ENCODE measurements around the gene MRTFA.

The MRTFA gene

GRCh38 chr22:40468616-40469015, 167.9 kb downstream of the MRTFA start:
- Histone ChIP-seq H3K27ac (ENCODE audit: low read length) (no peak overlapping the region), H3K36me3 (ENCODE audit: control insufficient read depth in 1 of 2, insufficient read depth in 2 of 2, low read length in 2 of 2) (no peaks in the 10 kb centered on the region), H3K9me3 (ENCODE audit: control insufficient read depth in 1 of 2, low read length in 2 of 2) (no peaks in the 10 kb centered on the region), H3K27me3 (ENCODE audit: low read depth, low read length) (no peaks in the 10 kb centered on the region), H3K4me3 (ENCODE audit: low read depth in 1 of 2, low read length in 2 of 2) (no peak overlapping the region), H3K4me1 (ENCODE audit: control insufficient read depth in 1 of 2, insufficient read depth in 2 of 2, low read length in 2 of 2) (no peaks in the 10 kb centered on the region)

DNA sequence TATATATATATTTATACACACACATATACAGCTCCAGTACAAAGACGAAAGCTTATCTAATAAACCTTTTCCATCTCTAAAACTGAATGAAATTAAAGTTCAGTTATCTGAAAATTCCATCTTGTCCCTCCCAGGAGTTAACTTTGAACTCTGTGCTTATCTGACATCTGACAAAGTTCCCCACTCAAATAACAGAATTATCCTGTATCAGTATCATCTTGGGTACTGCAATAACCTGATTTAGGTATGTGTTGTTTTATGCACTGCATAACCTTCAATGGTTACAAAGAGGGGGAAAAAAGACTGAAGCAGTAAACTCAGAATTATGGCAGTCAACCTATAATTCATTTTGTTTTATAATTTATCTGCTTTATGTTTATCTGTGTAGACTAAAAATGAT, 169.5 kb downstream of the MRTFA start:
- Histone ChIP-seq H3K27me3 (ENCODE audit: low read depth, low read length) (no peaks in the 10 kb centered on the region), H3K4me1 (ENCODE audit: control insufficient read depth in 1 of 2, insufficient read depth in 2 of 2, low read length in 2 of 2) (no peaks in the 10 kb centered on the region), H3K27ac (ENCODE audit: low read length) (no peak overlapping the region), H3K9me3 (ENCODE audit: control insufficient read depth in 1 of 2, low read length in 2 of 2) (no peaks in the 10 kb centered on the region), H3K36me3 (ENCODE audit: control insufficient read depth in 1 of 2, insufficient read depth in 2 of 2, low read length in 2 of 2) (peaks cover 0 to 4% of the 10 kb centered on the region in 2 donors), H3K4me3 (ENCODE audit: low read depth in 1 of 2, low read length in 2 of 2) (no peak overlapping the region)

GRCh38 chr22:40463683-40464082, 172.8 kb downstream of the MRTFA start:
- peak overlapping the region; percentile 43 for H3K27ac ChIP-seq (ENCODE audit: low read length)
- H3K4me3 ChIP-seq (ENCODE audit: low read depth in 1 of 2, low read length in 2 of 2) = peak overlapping the region; percentile 32 to 60
- H3K27me3 ChIP-seq (ENCODE audit: low read depth, low read length) = no peaks in the 10 kb centered on the region
- peaks cover 0 to 4% of the 10 kb centered on the region in 2 donors for H3K36me3 ChIP-seq (ENCODE audit: control insufficient read depth in 1 of 2, insufficient read depth in 2 of 2, low read length in 2 of 2)
- H3K4me1 ChIP-seq (ENCODE audit: control insufficient read depth in 1 of 2, insufficient read depth in 2 of 2, low read length in 2 of 2) = no peaks in the 10 kb centered on the region
- H3K9me3 ChIP-seq (ENCODE audit: control insufficient read depth in 1 of 2, low read length in 2 of 2) = no peaks in the 10 kb centered on the region

- Histone ChIP-seq H3K36me3 (ENCODE audit: control insufficient read depth in 1 of 2, insufficient read depth in 2 of 2, low read length in 2 of 2) (peaks cover 0 to 4% of the 10 kb centered on the region in 2 donors), H3K4me1 (ENCODE audit: control insufficient read depth in 1 of 2, insufficient read depth in 2 of 2, low read length in 2 of 2) (no peaks in the 10 kb centered on the region), H3K9me3 (ENCODE audit: control insufficient read depth in 1 of 2, low read length in 2 of 2) (no peaks in the 10 kb centered on the region), H3K27me3 (ENCODE audit: low read depth, low read length) (no peaks in the 10 kb centered on the region), H3K27ac (ENCODE audit: low read length) (peak overlapping the region; percentile 43), H3K4me3 (ENCODE audit: low read depth in 1 of 2, low read length in 2 of 2) (peak overlapping the region; percentile 32 to 60)
These were observed 173.4 kb downstream of the MRTFA start for GRCh38 chr22:40463017-40463631.

DNA sequence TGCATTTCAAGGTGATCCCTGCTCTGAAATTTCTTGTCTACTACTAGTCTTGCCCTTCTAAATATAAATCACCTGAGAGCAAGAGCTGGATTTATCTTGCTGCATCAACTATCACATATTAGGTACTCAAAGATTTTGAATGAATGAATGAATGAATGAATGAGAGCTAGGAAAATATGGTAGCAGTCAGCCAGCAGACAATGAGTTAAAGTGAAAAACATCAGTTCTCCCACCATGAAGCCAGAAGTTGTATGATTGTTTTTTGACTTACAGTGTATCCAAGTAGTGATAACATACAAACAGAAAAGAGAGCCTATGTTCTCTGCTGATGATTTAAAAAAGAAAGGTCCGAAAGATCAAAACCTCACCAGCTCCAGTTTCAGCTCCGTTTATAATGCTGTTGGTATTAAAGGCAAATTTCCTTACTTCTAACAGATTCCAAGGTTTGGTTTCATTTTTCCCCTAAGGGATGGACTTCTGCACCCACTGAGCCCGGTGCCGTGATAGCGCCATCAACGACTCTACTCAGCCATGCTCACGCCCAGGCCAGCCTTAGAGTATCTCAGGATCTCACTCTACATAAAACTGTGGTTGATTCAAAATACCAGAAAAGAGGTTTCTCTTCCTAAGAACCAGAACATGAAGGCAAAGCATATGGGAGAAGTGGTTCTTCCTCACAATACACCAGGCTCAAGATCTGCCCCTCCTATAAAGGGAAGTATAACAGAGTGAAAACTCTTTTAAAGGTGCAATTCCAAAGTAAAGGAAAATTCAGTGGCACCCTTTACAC, 174.1 kb downstream of the MRTFA start:
- peak overlapping the region; percentile 43 for H3K27ac ChIP-seq (ENCODE audit: low read length)
- peaks cover 0 to 4% of the 10 kb centered on the region in 2 donors for H3K36me3 ChIP-seq (ENCODE audit: control insufficient read depth in 1 of 2, insufficient read depth in 2 of 2, low read length in 2 of 2)
- no peaks in the 10 kb centered on the region for H3K4me1 ChIP-seq (ENCODE audit: control insufficient read depth in 1 of 2, insufficient read depth in 2 of 2, low read length in 2 of 2)
- peak overlapping the region; percentile 32 to 60 for H3K4me3 ChIP-seq (ENCODE audit: low read depth in 1 of 2, low read length in 2 of 2)
- no peaks in the 10 kb centered on the region for H3K9me3 ChIP-seq (ENCODE audit: control insufficient read depth in 1 of 2, low read length in 2 of 2)
- H3K27me3 ChIP-seq (ENCODE audit: low read depth, low read length) = no peaks in the 10 kb centered on the region

DNA sequence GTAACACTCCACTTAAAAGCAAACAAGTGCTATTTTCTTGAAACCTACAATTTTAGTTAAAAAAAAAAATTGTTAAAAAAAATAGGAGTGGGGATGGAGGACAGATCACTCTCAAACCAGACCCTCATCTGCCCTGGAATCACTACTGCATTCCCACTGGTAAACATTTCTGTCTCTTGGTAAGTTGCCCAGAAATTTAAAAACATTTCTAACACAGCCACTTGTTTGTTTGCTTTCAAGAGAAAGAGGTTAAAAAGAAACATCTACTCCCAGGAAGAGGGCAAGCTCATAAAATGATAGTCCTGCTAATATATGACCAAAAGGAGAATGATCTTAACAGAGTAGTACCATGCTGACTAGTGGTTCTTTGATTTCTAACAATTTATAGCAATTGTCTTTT, 182.8 kb downstream of the MRTFA start:
- H3K36me3 ChIP-seq (ENCODE audit: control insufficient read depth in 1 of 2, insufficient read depth in 2 of 2, low read length in 2 of 2) = no peaks in the 10 kb centered on the region
- peaks cover 13 to 33% of the 10 kb centered on the region in 2 donors for H3K4me1 ChIP-seq (ENCODE audit: control insufficient read depth in 1 of 2, insufficient read depth in 2 of 2, low read length in 2 of 2)
- H3K27me3 ChIP-seq (ENCODE audit: low read depth, low read length) = no peaks in the 10 kb centered on the region
- no peak overlapping the region for H3K4me3 ChIP-seq (ENCODE audit: low read depth in 1 of 2, low read length in 2 of 2)
- no peaks in the 10 kb centered on the region for H3K9me3 ChIP-seq (ENCODE audit: control insufficient read depth in 1 of 2, low read length in 2 of 2)
- H3K27ac ChIP-seq (ENCODE audit: low read length) = no peak overlapping the region

DNA sequence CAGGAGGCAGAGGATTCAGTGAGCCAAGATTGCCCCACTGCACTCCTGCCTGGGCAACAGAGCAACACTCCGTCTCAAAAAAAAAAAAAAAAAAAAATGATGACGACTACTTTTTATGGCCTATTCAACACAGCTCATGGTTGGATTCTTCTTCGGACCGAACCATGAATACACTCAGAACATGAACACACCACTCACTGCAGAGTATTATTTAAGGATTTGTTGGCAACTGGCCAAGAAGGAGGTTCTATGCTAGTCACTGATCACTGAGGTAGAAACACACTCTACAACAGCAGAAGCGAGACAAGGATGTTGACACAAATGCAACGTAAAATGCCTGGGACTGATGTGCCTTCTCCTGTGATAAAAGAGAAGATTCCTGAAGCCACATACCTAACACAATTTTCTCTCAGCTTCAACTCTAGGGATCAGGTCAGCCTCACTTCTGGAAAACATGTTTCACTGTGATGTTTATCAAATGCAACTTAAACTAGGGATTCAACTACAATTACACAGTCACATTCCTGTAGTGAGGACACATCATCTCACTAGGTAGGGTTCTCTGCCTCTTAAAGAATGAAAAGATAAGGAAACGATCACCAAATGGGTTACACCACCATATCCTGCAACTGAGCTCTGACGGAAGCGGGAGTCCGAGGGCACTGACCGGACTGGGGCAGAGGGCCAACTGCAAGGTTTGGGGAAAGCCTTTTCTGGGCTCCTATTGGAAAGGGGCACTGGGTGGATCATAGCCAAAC, 183.6 kb downstream of the MRTFA start:
- Histone ChIP-seq H3K27ac (ENCODE audit: low read length) (no peak overlapping the region), H3K9me3 (ENCODE audit: control insufficient read depth in 1 of 2, low read length in 2 of 2) (no peaks in the 10 kb centered on the region), H3K36me3 (ENCODE audit: control insufficient read depth in 1 of 2, insufficient read depth in 2 of 2, low read length in 2 of 2) (no peaks in the 10 kb centered on the region), H3K4me3 (ENCODE audit: low read depth in 1 of 2, low read length in 2 of 2) (no peak overlapping the region), H3K4me1 (ENCODE audit: control insufficient read depth in 1 of 2, insufficient read depth in 2 of 2, low read length in 2 of 2) (peaks cover 13 to 34% of the 10 kb centered on the region in 2 donors), H3K27me3 (ENCODE audit: low read depth, low read length) (no peaks in the 10 kb centered on the region)

GRCh38 chr22:40451210-40451609, 185.3 kb downstream of the MRTFA start:
- Histone ChIP-seq H3K27me3 (ENCODE audit: low read depth, low read length) (no peaks in the 10 kb centered on the region), H3K36me3 (ENCODE audit: control insufficient read depth in 1 of 2, insufficient read depth in 2 of 2, low read length in 2 of 2) (no peaks in the 10 kb centered on the region), H3K4me1 (ENCODE audit: control insufficient read depth in 1 of 2, insufficient read depth in 2 of 2, low read length in 2 of 2) (peaks cover 13 to 34% of the 10 kb centered on the region in 2 donors), H3K4me3 (ENCODE audit: low read depth in 1 of 2, low read length in 2 of 2) (no peak overlapping the region), H3K27ac (ENCODE audit: low read length) (no peak overlapping the region), H3K9me3 (ENCODE audit: control insufficient read depth in 1 of 2, low read length in 2 of 2) (no peaks in the 10 kb centered on the region)

- peaks cover 13 to 34% of the 10 kb centered on the region in 2 donors for H3K4me1 ChIP-seq (ENCODE audit: control insufficient read depth in 1 of 2, insufficient read depth in 2 of 2, low read length in 2 of 2)
- H3K27ac ChIP-seq (ENCODE audit: low read length) = no peak overlapping the region
- no peaks in the 10 kb centered on the region for H3K27me3 ChIP-seq (ENCODE audit: low read depth, low read length)
- H3K36me3 ChIP-seq (ENCODE audit: control insufficient read depth in 1 of 2, insufficient read depth in 2 of 2, low read length in 2 of 2) = no peaks in the 10 kb centered on the region
- no peaks in the 10 kb centered on the region for H3K9me3 ChIP-seq (ENCODE audit: control insufficient read depth in 1 of 2, low read length in 2 of 2)
- no peak overlapping the region for H3K4me3 ChIP-seq (ENCODE audit: low read depth in 1 of 2, low read length in 2 of 2)
These were observed 185.9 kb downstream of the MRTFA start for GRCh38 chr22:40450616-40451015.

- H3K36me3 ChIP-seq (ENCODE audit: control insufficient read depth in 1 of 2, insufficient read depth in 2 of 2, low read length in 2 of 2) = no peaks in the 10 kb centered on the region
- peak overlapping the region; percentile 14 for H3K27ac ChIP-seq (ENCODE audit: low read length)
- H3K4me1 ChIP-seq (ENCODE audit: control insufficient read depth in 1 of 2, insufficient read depth in 2 of 2, low read length in 2 of 2) = peaks cover 13 to 34% of the 10 kb centered on the region in 2 donors
- H3K9me3 ChIP-seq (ENCODE audit: control insufficient read depth in 1 of 2, low read length in 2 of 2) = no peaks in the 10 kb centered on the region
- H3K4me3 ChIP-seq (ENCODE audit: low read depth in 1 of 2, low read length in 2 of 2) = no peak overlapping the region
- H3K27me3 ChIP-seq (ENCODE audit: low read depth, low read length) = no peaks in the 10 kb centered on the region
These were observed 186.9 kb downstream of the MRTFA start for GRCh38 chr22:40449676-40450035.

- Histone ChIP-seq H3K36me3 (ENCODE audit: control insufficient read depth in 1 of 2, insufficient read depth in 2 of 2, low read length in 2 of 2) (no peaks in the 10 kb centered on the region), H3K4me3 (ENCODE audit: low read depth in 1 of 2, low read length in 2 of 2) (no peak overlapping the region), H3K9me3 (ENCODE audit: control insufficient read depth in 1 of 2, low read length in 2 of 2) (no peaks in the 10 kb centered on the region), H3K4me1 (ENCODE audit: control insufficient read depth in 1 of 2, insufficient read depth in 2 of 2, low read length in 2 of 2) (peaks cover 8 to 23% of the 10 kb centered on the region in 2 donors), H3K27me3 (ENCODE audit: low read depth, low read length) (no peaks in the 10 kb centered on the region), H3K27ac (ENCODE audit: low read length) (no peak overlapping the region)
These were observed 190.3 kb downstream of the MRTFA start for GRCh38 chr22:40446203-40446602.

Measured in muscle layer of duodenum (tissue), 2 donors.